Measurements from ENCODE around the gene GAPVD1. TPM values are rescaled to one million over a fixed set of nuclear protein-coding genes. Genes with fewer than 3 reads are reported as not detected.

Gene GAPVD1
- total and polyA plus RNA-seq, 2 of the 13 experiments (the other 11 are each of a cell fraction or from before 2014, with no cell fraction given) = 11.1 to 33.2 TPM

DNA sequence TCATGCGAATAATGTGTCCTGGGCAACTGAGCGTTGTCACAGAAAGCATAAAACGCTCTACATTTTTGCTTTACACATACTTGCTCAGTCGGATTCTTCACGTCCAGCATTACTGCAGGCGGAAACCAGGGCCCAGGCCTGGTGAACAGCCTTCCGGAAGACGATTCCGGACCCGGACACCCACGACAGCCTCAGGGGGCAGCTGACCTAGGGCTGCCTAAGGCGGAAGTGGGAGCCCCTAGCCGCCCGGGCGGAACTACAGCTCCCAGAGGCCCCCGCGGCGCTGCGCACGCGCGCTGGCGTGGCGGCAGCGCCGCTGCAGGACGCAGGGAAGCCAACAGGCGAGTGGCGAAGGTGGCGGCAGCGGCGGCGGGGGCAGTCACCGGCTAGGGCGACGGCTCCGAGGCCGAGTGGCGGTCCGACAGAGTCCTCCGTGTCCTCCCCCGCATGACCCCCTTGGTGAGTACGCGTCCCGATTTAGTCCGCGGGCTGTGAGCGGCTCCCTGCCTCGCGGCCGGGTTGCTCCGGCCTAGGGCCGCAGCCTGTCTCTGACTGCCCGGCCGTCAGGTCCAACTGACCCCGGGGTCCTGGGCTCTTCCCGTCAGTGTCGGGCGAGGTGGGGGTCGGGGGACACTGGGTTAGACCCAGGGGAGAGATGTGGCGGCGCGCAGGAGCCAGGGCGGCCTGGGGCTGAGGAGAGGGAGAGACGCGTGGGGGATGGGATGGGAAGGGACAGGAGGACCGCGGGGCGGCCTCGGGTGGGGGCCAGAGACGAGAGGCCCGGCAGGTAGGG is at the start of gene GAPVD1 (continued):
- no peak for TF ChIP-seq ARID5B (CRISPR knock-in tag; IDR thresholded peaks at IDR 0.05)
- TF ChIP-seq, protein P1, sequence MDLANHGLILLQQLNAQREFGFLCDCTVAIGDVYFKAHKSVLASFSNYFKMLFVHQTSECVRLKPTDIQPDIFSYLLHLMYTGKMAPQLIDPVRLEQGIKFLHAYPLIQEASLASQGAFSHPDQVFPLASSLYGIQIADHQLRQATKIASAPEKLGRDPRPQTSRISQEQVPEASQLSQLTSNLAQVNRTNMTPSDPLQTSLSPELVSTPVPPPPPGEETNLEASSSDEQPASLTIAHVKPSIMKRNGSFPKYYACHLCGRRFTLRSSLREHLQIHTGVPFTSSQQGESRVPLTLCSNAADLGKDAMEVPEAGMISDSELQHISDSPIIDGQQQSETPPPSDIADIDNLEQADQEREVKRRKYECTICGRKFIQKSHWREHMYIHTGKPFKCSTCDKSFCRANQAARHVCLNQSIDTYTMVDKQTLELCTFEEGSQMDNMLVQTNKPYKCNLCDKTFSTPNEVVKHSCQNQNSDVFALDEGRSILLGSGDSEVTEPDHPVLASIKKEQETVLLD (CRISPR knock-in tag; IDR thresholded peaks at IDR 0.05; ENCODE audit: low read depth) = 0 out of 2 replicates have a peak, but pooled peaks have one; percentile 37
- no peak for TF ChIP-seq TCF7L2 (IDR thresholded peaks at IDR 0.05; ENCODE audit: low read depth, low read length)
- TF ChIP-seq ARID4A (CRISPR knock-in tag; IDR thresholded peaks at IDR 0.05; ENCODE audit: borderline replicate concordance) = peak; percentile 94
- peak; percentile 19; the same call in 1 of the 2 replicates for TF ChIP-seq GFI1 (CRISPR knock-in tag; IDR thresholded peaks at IDR 0.05; ENCODE audit: borderline replicate concordance)
- no peak for TF ChIP-seq ZNF75D (CRISPR knock-in tag; IDR thresholded peaks at IDR 0.05; ENCODE audit: borderline replicate concordance)
- no peak for TF ChIP-seq NR2F2 (IDR thresholded peaks at IDR 0.05; ENCODE audit: borderline replicate concordance, low read depth)
- TF ChIP-seq SP4 (CRISPR knock-in tag; IDR thresholded peaks at IDR 0.05) = no peak
- TF ChIP-seq GATA4 (IDR thresholded peaks at IDR 0.05; ENCODE audit: borderline replicate concordance, low read depth) = 0 out of 2 replicates have a peak, but pooled peaks have one; percentile 18
- TF ChIP-seq MAF1 (CRISPR knock-in tag; IDR thresholded peaks at IDR 0.05; ENCODE audit: borderline replicate concordance) = 0 out of 2 replicates have a peak, but pooled peaks have one; percentile 31
- TF ChIP-seq, protein P2, sequence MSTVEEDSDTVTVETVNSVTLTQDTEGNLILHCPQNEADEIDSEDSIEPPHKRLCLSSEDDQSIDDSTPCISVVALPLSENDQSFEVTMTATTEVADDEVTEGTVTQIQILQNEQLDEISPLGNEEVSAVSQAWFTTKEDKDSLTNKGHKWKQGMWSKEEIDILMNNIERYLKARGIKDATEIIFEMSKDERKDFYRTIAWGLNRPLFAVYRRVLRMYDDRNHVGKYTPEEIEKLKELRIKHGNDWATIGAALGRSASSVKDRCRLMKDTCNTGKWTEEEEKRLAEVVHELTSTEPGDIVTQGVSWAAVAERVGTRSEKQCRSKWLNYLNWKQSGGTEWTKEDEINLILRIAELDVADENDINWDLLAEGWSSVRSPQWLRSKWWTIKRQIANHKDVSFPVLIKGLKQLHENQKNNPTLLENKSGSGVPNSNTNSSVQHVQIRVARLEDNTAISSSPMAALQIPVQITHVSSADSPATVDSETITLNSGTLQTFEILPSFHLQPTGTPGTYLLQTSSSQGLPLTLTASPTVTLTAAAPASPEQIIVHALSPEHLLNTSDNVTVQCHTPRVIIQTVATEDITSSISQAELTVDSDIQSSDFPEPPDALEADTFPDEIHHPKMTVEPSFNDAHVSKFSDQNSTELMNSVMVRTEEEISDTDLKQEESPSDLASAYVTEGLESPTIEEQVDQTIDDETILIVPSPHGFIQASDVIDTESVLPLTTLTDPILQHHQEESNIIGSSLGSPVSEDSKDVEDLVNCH (CRISPR knock-in tag; IDR thresholded peaks at IDR 0.05) = 0 out of 2 replicates have a peak, but pooled peaks have one; percentile 60
- TF ChIP-seq HES4 (CRISPR knock-in tag; IDR thresholded peaks at IDR 0.05; ENCODE audit: borderline replicate concordance) = no peak
- TF ChIP-seq REL (CRISPR knock-in tag; conservative IDR thresholded peaks at IDR 0.05) = peak; percentile 73; the same call in 1 of the 2 replicates
- no peak for TF ChIP-seq KLF12 (CRISPR knock-in tag; IDR thresholded peaks at IDR 0.05; ENCODE audit: borderline replicate concordance)
- TF ChIP-seq ATF1 (CRISPR knock-in tag; IDR thresholded peaks at IDR 0.05) = no peak
- peak; percentile 77 for TF ChIP-seq ZNF296 (CRISPR knock-in tag; conservative IDR thresholded peaks at IDR 0.05)
